GM18507 (cell line): ENCODE results near the gene HOXB7.
A peak's percentile ranks its signal among the peaks of the same experiment; 100 is the strongest.

Experiments used
- DNase-seq: peaks from one replicate; pipeline ENCODE4 v3.0.0; 2011; ENCODE audit warnings: low read depth; ENCODE audit not compliant: insufficient read length; ENCODE audit errors: extremely low spot score
- FAIRE-seq: peaks from 2 replicates; lab custom pipeline; 2011; peaks lifted over from hg19 to GRCh38; lab: Jason Lieb, UNC

HOXB7 gene

GRCh38 chr17:48588528-48588927 lies 22.3 kb downstream of the HOXB7 start:
- no peak for FAIRE-seq
- no peak for DNase-seq

- FAIRE-seq (no peak), DNase-seq (no peak)
These were observed 22.8 kb downstream of the HOXB7 start for GRCh38 chr17:48588074-48588415.

GRCh38 chr17:48587276-48588073 lies 23.3 kb downstream of the HOXB7 start:
- no peak for FAIRE-seq
- no peak for DNase-seq

- DNase-seq (no peak), FAIRE-seq (no peak)
These were observed 24.2 kb downstream of the HOXB7 start for GRCh38 chr17:48586355-48587258.

GRCh38 chr17:48584223-48584741 lies 26.5 kb downstream of the HOXB7 start:
- FAIRE-seq (no peak), DNase-seq (no peak)

- no peak for FAIRE-seq
- no peak for DNase-seq
These were observed 27.1 kb downstream of the HOXB7 start for GRCh38 chr17:48583708-48584222.

- DNase-seq, result no peak
These were observed 28.1 kb downstream of the HOXB7 start for GRCh38 chr17:48582750-48583069.

GRCh38 chr17:48579760-48580554 lies 30.9 kb downstream of the HOXB7 start:
- peak; percentile 56 for FAIRE-seq
- no peak for DNase-seq

More at GRCh38 chr17:48582750-48583069, 28.1 kb downstream of the HOXB7 start:
- no peak for FAIRE-seq

GRCh38 chr17:48579471-48579759 lies 31.4 kb downstream of the HOXB7 start:
- no peak for FAIRE-seq
- no peak for DNase-seq

- DNase-seq (no peak), FAIRE-seq (peak; percentile 71)
These were observed 32.0 kb downstream of the HOXB7 start for GRCh38 chr17:48578616-48579470.

- FAIRE-seq (peak; percentile 89), DNase-seq (no peak)
These were observed 32.7 kb downstream of the HOXB7 start, which contains the start of gene HOXB4 for GRCh38 chr17:48577946-48578615. Gene HOXB4, minus strand, starts transcription at chr17:48578350. Its CDS starts 31 bp downstream, at chr17:48578319.

- peak; percentile 26 for FAIRE-seq
These were observed 33.4 kb downstream of the HOXB7 start for GRCh38 chr17:48577330-48577945.

GRCh38 chr17:48576479-48577309 lies 34.1 kb downstream of the HOXB7 start:
- no peak for DNase-seq
- no peak for FAIRE-seq

More at GRCh38 chr17:48577330-48577945, 33.4 kb downstream of the HOXB7 start:
- no peak for DNase-seq

GRCh38 chr17:48575673-48576478 lies 34.9 kb downstream of the HOXB7 start:
- DNase-seq, result no peak
- FAIRE-seq, result peak; percentile 60

GRCh38 chr17:48575066-48575582 lies 35.7 kb downstream of the HOXB7 start:
- DNase-seq, result no peak
- no peak for FAIRE-seq

- no peak for FAIRE-seq
- no peak for DNase-seq
These were observed 36.2 kb downstream of the HOXB7 start for GRCh38 chr17:48574505-48575065.
